ENCODE measurements around the gene RAB31.

- TF ChIP-seq, protein P1, sequence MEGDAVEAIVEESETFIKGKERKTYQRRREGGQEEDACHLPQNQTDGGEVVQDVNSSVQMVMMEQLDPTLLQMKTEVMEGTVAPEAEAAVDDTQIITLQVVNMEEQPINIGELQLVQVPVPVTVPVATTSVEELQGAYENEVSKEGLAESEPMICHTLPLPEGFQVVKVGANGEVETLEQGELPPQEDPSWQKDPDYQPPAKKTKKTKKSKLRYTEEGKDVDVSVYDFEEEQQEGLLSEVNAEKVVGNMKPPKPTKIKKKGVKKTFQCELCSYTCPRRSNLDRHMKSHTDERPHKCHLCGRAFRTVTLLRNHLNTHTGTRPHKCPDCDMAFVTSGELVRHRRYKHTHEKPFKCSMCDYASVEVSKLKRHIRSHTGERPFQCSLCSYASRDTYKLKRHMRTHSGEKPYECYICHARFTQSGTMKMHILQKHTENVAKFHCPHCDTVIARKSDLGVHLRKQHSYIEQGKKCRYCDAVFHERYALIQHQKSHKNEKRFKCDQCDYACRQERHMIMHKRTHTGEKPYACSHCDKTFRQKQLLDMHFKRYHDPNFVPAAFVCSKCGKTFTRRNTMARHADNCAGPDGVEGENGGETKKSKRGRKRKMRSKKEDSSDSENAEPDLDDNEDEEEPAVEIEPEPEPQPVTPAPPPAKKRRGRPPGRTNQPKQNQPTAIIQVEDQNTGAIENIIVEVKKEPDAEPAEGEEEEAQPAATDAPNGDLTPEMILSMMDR (IDR thresholded peaks at IDR 0.05): no peak
- TF ChIP-seq POLR2A (IDR thresholded peaks at IDR 0.05): no peak
These were observed 130.2 kb downstream of the RAB31 start for GRCh38 chr18:9838144-9838877.

All from tibial nerve (tissue), 3 donors.